ENCODE measurements around the gene MTAP. TPM values are rescaled to one million over a fixed set of nuclear protein-coding genes. Genes with fewer than 3 reads are reported as not detected.

MTAP gene
- total and polyA plus RNA-seq, 9 of the 15 experiments (the other 6 are each of a cell fraction or from before 2014, with no cell fraction given), result 0.07 TPM; not detected in 8

DNA sequence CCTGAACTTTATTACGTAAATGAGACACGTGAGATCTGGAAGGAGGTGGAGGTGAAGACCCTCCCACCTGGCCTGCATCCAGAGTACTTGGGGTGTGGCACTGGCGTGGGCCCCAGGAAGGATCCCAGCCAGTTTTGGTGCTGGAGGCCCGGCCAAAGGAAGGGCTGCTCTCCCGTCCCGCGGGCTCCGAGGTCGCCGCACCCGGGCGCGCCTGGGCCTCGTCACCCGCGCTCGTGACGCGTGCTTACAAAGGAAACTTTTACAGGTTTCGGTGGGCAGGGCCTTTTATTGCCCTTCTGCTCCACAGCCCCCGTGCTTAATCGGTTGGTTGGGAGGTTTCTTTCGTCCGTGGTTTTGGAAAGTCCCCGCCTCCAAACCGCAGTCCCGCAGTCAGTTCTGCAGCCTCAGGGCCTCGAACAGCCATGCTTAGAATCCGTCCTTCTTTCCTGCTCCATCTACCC, 162.5 kb downstream of the MTAP start (continued):
- TF ChIP-seq, protein P1, sequence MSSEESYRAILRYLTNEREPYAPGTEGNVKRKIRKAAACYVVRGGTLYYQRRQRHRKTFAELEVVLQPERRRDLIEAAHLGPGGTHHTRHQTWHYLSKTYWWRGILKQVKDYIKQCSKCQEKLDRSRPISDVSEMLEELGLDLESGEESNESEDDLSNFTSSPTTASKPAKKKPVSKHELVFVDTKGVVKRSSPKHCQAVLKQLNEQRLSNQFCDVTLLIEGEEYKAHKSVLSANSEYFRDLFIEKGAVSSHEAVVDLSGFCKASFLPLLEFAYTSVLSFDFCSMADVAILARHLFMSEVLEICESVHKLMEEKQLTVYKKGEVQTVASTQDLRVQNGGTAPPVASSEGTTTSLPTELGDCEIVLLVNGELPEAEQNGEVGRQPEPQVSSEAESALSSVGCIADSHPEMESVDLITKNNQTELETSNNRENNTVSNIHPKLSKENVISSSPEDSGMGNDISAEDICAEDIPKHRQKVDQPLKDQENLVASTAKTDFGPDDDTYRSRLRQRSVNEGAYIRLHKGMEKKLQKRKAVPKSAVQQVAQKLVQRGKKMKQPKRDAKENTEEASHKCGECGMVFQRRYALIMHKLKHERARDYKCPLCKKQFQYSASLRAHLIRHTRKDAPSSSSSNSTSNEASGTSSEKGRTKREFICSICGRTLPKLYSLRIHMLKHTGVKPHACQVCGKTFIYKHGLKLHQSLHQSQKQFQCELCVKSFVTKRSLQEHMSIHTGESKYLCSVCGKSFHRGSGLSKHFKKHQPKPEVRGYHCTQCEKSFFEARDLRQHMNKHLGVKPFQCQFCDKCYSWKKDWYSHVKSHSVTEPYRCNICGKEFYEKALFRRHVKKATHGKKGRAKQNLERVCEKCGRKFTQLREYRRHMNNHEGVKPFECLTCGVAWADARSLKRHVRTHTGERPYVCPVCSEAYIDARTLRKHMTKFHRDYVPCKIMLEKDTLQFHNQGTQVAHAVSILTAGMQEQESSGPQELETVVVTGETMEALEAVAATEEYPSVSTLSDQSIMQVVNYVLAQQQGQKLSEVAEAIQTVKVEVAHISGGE (CRISPR knock-in tag; IDR thresholded peaks at IDR 0.05), result no peak
- TF ChIP-seq ZBTB7A (IDR thresholded peaks at IDR 0.05; ENCODE audit: borderline replicate concordance, control insufficient read depth, low read depth, low read length), result no peak
- no peak for TF ChIP-seq STAG1 (CRISPR knock-in tag; IDR thresholded peaks at IDR 0.05; ENCODE audit: borderline replicate concordance)

DNA sequence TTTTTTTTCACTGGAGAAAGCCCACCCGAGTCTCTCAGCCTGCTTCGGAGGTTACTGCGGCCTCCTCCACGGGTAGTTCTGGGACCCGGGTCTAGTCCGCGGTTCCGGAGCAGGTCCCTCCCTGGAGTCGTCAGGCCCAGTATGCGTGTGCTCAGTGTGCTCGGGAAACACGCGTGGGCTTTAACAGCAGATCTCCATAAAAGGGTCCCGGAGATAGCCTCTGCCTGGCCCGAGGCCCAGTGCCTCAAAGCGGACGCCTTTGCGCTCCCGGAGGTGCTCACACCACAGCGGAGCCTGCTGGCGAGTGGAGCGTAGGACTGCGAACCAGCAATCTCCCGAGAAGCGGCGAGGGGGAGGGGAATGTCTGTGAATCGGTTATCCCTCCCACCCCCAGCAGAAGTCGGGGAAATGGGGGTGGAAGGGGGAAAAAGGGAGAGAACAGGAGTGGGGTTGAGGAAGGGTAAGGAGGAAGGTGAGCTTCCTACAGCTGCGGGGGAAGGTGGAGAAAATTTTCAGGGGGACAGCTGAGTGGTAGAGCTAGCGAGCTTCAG, 163.0 kb downstream of the MTAP start:
- intact Hi-C loops (cut with micrococcal nuclease), result no loop called here
- no TSS peak for BruUV-seq (replicated peaks)
- ChIA-PET CTCF (ENCODE audit: low intra/inter-chr PET ratio) (no interaction called here), POLR2A (no interaction called here)
- Histone ChIP-seq H3K27me3 (ENCODE audit: control insufficient read depth in 2 of 2, insufficient read depth in 2 of 2, low read length in 2 of 2) (no peaks in the 10 kb centered on the region), H3K36me3 (ENCODE audit: control insufficient read depth, insufficient read depth, low read length) (no peaks in the 10 kb centered on the region), H3K4me2 (ENCODE audit: insufficient read depth, low read length) (no peak overlapping the region), H3K79me2 (ENCODE audit: control insufficient read depth, insufficient read depth, low read length) (no peaks in the 10 kb centered on the region), H4K20me1 (replicated peaks; ENCODE audit: control insufficient read depth, insufficient read depth, low read length) (no peaks in the 10 kb centered on the region), H3K27ac (ENCODE audit: extremely low read depth, low read depth, low read length) (no peak overlapping the region), H3K4me1 (replicated peaks in 1 of 2; ENCODE audit: control insufficient read depth in 2 of 2, insufficient read depth in 2 of 2, low read length in 2 of 2) (no peaks in the 10 kb centered on the region), H3K9ac (ENCODE audit: insufficient read depth in 1 of 2, low read depth in 2 of 2, low read length in 2 of 2) (no peak overlapping the region), H3K9me1 (ENCODE audit: control insufficient read depth, insufficient read depth, low read length) (no peaks in the 10 kb centered on the region), H3K9me3 (replicated peaks; ENCODE audit: control insufficient read depth, insufficient read depth, low read depth, low read length) (no peaks in the 10 kb centered on the region), H3K4me3 (no peak overlapping the region), H2AFZ (ENCODE audit: low read depth, low read length) (no peak overlapping the region)
- ATAC-seq (no peak), FAIRE-seq (no peak), DNase-seq (ENCODE audit: extremely low read depth in 1 of 4, low spot score in 3 of 4) (no peak)
- no peak for TF ChIP-seq HEY1 (CRISPR knock-in tag; IDR thresholded peaks at IDR 0.05; ENCODE audit: borderline replicate concordance)
- TF ChIP-seq, protein P2, sequence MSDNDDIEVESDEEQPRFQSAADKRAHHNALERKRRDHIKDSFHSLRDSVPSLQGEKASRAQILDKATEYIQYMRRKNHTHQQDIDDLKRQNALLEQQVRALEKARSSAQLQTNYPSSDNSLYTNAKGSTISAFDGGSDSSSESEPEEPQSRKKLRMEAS (CRISPR knock-in tag; IDR thresholded peaks at IDR 0.05), result no peak
- TF ChIP-seq SRSF3 (IDR thresholded peaks at IDR 0.05; ENCODE audit: insufficient read depth, low read length), result no peak
- TF ChIP-seq ZBTB17 (CRISPR knock-in tag; IDR thresholded peaks at IDR 0.05), result no peak
- no peak for TF ChIP-seq ZNF263 (CRISPR knock-in tag; IDR thresholded peaks at IDR 0.05; ENCODE audit: borderline replicate concordance)
- no peak for TF ChIP-seq ZNF347 (CRISPR knock-in tag; IDR thresholded peaks at IDR 0.05; ENCODE audit: low read depth)
- no peak for TF ChIP-seq MCM3 (IDR thresholded peaks at IDR 0.05)
- TF ChIP-seq, protein P3, sequence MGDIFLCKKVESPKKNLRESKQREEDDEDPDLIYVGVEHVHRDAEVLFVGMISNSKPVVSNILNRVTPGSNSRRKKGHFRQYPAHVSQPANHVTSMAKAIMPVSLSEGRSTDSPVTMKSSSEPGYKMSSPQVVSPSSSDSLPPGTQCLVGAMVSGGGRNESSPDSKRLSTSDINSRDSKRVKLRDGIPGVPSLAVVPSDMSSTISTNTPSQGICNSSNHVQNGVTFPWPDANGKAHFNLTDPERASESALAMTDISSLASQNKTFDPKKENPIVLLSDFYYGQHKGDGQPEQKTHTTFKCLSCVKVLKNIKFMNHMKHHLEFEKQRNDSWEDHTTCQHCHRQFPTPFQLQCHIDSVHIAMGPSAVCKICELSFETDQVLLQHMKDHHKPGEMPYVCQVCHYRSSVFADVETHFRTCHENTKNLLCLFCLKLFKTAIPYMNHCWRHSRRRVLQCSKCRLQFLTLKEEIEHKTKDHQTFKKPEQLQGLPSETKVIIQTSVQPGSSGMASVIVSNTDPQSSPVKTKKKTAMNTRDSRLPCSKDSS (IDR thresholded peaks at IDR 0.05; ENCODE audit: low read depth, partially characterized antibody), result no peak
- in situ Hi-C loops (cut with MboI), result no loop called here
- WGBS (ENCODE audit: insufficient coverage, low coverage, missing lambda C conversion rate), result no CpG with 5 or more reads among the region's 30 CpGs
